T-helper 2 cell treated with Interferon-gamma antibody and Interleukin-4, amounts not matched to agents 100 ng/mL and 5 ng/mL, for 36 hours (primary cell): Measurements from ENCODE around the gene AGMAT. TPM values are rescaled to one million over a fixed set of nuclear protein-coding genes. Genes with fewer than 3 reads are reported as not detected.

ENCODE experiments used
- intact Hi-C: fragments of 100-400 bp; cut with micrococcal nuclease; formaldehyde crosslinking; loops from one replicate; pipeline ENCODE4 v1.15.1; 2023
- total RNA-seq: library from RNA; stranded (reverse); gene quantifications from 2 replicates; pipeline ENCODE4 v1.2.3, GENCODE V29; 2022

The AGMAT gene
- total RNA-seq, 1 donor from 2014 or later = 20.4 TPM

DNA sequence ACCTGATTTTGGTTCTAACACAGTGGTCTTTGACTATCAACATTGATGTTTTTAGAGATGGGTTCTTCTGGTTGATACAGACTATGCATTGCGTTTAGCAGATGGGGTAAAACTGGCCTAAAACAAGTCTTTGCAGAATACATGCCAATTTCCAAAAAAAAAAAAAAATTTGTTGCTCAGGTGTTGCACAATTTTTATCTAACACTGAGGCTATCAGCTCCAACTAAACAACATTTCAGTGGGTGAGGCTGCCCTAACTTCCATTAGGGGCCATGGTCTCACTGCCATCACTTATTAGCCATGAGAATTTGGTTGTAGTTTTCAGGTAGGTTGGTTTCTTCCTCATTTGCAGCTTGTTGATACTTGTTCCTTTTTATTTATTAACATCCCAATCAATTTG lies 14.0 kb downstream of the AGMAT start:
- intact Hi-C loops = no loop called here

GRCh38 chr1:15568387-15569073 lies 16.3 kb downstream of the AGMAT start:
- intact Hi-C loops = no loop called here

- intact Hi-C loops = no loop called here
Measured at GRCh38 chr1:15559189-15559810, 25.6 kb downstream of the AGMAT start.

DNA sequence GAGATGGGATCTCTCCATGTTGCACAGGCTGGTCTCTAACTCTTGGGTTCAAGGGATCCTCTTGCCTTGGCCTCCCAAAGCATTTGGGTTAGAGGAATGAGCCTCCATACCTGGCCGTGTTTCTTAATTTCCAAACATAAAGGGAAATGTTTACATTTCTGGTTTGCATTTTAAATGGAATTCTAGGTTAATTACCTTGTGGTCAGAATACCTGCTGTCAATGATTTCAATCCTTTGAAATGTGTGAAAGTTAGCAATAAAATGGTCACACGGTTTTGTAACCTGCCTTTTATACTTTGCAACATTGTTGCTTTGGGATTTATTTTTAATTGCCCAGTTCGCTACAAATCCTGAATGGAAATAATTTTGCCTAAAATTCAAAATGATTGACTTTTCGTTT lies 26.3 kb downstream of the AGMAT start:
- intact Hi-C loops = no loop called here

DNA sequence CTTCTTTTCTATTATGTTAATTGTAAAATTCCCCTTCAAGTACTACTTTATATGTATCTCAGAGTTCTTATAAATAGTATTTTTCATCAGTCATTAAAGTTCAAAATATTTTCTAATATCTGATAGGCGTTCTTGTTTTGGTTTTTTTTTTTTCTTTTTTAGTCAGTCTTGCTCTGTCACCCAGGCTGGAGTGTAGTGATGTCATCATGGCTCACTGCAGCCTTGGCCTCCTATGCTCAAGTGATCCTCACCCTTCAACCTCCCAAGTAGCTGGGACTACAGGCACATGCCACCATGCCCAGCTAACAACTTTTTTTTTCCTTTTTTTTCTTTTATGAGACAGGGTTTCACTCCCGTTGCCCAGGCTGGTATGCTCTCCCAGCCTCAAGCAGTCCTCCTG lies 27.3 kb downstream of the AGMAT start:
- intact Hi-C loops = no loop called here

DNA sequence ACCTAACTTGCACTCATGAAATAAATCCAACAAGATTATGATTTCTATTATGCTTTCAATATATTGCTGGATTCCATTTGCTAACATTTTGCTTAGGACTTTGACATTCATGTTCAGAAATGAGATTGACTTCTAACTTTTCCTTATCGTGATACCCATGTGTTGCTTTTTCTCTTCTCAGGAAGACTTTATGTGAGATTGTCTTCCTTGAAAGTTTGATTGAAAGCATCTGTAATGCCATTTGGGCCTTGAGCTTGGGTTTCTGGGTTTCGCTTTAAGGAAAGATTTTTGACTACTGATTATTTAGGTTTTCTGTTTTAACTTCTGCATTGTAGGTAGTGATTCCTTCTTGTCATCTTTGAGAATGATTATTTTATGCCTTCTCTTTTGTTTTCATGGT lies 27.8 kb downstream of the AGMAT start:
- intact Hi-C loops = no loop called here

- intact Hi-C loops = no loop called here
Measured at GRCh38 chr1:15550573-15550972, 34.3 kb downstream of the AGMAT start.

DNA sequence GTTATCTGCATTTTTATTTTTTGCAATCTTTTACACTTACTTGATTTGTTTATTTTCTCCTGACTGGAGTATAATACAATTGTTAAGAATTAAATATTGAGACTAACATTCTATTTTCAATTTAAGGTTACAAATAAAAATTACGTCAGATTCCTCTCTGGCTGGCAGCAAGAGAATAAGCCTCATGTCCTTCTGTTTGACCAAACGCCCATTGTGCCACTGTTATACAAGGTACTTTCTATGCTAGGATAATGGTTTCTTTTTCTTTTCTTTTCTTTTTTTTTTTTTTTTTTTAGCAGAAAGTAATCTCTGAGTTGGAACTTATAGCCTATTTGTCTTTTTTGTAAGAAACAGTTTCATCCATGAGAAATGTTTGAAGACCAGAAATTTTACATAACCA lies 38.2 kb downstream of the AGMAT start:
- intact Hi-C loops = no loop called here

- intact Hi-C loops = no loop called here
Measured at GRCh38 chr1:15543589-15544568, 41.0 kb downstream of the AGMAT start.

DNA sequence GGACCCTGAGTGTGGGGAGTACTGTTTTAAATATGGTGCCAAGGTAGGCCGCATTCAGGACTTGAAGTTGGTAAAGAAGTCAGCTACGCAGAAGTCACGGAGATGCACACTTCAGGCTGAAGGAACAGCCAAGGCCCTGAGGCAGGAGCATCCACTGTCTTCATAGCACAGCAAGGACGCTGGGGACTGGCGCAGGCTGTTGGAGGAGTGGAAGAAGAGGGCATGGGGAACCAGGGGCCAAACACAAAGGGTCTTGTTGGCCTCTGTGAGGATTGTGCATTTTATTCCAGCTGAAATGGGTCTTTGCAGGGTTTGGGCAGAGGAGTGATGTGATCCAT lies 41.6 kb downstream of the AGMAT start:
- intact Hi-C loops = no loop called here

DNA sequence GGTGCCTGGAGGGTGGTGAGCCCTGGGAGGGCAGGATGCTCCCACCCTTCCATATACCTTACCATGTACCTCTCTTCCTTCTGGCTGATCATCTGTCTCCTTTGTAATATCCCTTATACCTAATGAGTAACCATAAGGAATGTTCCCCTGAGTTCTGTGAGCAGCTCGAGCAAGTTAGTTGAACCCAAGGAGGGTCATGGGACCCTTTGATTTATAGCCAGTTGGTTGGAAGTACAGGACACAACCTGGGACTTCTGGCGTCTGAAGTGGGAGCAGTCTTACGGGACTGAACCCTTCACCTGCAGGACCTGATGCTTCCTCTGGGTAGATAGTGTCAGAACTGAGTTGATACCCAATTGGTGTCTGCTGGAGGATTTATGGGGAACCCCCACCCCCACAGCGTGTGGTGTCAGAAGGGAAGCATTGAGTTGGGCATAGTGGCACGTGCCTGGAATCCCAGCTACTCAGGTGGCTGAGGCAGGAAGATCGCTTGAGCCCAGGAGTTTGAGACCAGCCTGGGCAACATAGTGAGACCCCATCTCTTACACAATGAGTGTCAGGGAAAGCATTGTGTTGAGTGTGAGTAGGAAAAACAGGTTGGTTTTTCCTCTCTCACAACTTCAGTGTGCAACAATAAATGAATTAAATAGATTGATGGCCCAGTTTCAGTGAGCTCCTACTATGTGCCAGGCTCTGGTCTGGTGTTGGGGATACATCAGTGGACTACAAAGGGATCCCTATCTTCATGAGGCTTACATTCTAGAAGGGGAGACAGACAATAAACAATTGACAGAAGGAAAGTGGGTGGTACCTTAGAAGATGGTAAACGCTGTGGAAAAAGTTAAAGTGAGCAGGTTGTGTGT lies 42.2 kb downstream of the AGMAT start:
- intact Hi-C loops = no loop called here

- intact Hi-C loops = no loop called here
Measured at GRCh38 chr1:15541231-15541792, 43.5 kb downstream of the AGMAT start.

GRCh38 chr1:15540186-15540585 lies 44.7 kb downstream of the AGMAT start:
- intact Hi-C loops = no loop called here

DNA sequence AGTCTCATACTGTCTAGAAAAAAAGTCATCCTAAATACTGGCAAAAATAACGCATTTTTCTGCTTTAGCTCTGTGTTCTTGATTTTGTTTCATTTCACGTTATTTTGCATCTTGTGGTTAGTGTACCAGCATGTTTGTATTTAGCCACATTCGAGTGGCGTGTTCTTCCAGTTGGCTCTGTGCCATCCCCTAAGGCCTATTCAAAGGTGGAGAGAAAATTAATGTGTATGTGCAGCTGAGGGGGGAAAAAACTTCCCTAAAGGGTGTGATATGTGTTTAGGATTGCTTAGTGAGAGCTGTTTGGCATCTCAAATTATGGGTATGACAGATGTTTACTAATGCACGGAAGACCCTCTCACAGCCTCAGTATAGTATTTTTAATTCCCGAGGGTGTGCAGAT lies 46.1 kb downstream of the AGMAT start:
- intact Hi-C loops = no loop called here

DNA sequence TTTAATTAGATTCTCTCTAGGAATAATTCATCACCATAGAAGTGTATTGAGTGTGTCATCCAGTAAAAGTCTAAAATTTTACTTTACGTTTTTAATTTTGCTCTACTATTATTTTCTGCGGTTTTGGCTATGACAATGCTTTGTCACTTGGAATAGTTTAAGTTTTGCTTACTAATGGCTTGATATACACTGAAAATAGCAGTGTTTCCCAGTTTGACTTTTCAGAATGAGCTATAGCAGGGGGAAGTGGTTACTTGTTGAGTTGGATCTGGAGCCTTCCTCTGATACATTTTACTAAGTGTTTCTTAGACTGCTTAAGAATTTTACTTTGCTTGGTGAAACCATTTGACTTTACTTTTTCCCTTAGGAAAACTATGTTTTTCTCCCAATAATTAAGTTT lies 53.2 kb downstream of the AGMAT start:
- intact Hi-C loops = no loop called here

DNA sequence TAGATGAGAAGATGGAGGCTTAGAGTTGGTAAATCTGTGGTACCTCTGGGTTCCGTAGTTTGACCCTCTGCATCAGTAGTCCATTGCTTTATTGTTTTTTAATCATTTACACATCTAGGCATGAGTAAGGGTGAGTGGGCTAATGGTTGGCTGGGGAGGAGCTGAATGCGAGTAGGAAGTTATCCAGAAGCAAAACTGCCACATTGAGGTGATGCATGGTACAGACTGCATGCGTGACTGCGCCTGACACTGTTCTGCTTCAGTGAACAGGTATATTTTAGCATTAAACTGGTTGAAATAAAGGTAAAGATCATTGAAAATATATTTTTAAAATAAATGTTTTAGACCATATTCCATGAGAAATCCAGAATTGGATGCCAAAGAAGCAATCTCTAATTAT lies 53.8 kb downstream of the AGMAT start:
- intact Hi-C loops = no loop called here

DNA sequence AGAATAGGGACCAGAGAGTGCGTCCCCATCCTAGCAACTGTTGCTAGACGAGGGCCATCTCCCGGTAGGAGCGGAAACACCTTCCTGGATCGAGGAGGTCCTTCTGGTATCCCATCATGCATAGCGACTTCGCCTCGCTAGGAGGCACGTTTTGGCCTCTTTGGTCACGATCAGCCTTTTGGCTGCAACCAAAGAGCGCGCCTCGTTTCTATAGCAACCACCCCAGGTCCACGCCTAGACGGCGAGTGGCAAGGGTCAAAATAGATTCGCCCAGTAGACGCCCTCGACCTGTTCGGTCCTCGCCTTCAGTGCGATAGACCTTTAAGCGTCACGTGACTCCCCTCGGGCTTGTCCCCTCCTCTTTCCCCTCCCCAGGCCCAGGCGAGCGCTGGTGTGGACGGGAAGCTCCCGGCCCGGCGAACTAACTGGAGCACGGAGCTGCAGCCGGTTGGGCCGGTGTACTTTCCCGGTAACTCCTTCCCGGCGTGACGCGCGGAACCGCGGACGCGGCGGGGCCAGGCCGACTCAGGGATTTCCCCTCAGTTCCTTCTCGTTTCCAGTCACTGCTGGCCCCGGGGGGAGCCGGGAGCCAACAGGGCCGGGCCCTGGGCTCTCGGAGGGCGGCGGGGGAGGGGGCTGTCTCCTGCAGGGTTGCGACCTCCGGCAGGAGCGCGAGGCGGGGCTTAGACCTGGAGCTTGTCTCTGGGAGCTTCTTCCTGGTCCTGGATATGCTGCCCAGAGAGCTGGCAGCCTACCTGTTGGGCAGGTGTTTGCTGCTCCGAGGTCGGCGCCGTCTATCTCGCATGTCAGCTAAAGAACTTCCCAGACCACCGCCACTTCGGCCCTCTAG lies 58.1 kb downstream of the AGMAT start, which contains the start of gene DNAJC16:
DNAJC16 (plus strand) TSS at position 359 of the 850 bp plus-strand sequence. CDS start 2,258 bp downstream, outside the sequence.
- intact Hi-C loops = loop anchor here (1.0 to 10.0 kb wide), 7 partner anchors 52 to 1792 kb away; partner anchors contain the start of gene DDI2

- intact Hi-C loops = loop anchor here (1.0 to 10.0 kb wide), 7 partner anchors 53 to 1791 kb away; partner anchors contain the start of gene DDI2
Measured at GRCh38 chr1:15526021-15526489, 58.8 kb downstream of the AGMAT start.
